KOPT-K1 (cell line): Measurements from ENCODE around the gene PSG6.
"Not testable (repeated sequence)": the region's sequence is repeated elsewhere in the genome, so short reads cannot be mapped to it uniquely, and the experiment has no call there.

Experiments
- H3K27ac ChIP-seq: fragments of 200-600 bp; sonication (generic); 2 replicates; pipeline ENCODE4 v1.5.1; 2016; ENCODE audit warnings: antibody characterized with exemption, mild to moderate bottlenecking, low read depth, low read length; ENCODE audit not compliant: poor library complexity, severe bottlenecking
- H3K36me3 ChIP-seq: fragments of 200-600 bp; sonication (generic); 2 replicates; pipeline ENCODE4 v1.5.1; 2017; ENCODE audit warnings: antibody characterized with exemption, mild to moderate bottlenecking, low read length, moderate library complexity; ENCODE audit not compliant: insufficient read depth
- H3K9me3 ChIP-seq: fragments of 200-600 bp; sonication (generic); 2 replicates; pipeline ENCODE4 v1.5.1; 2017; ENCODE audit warnings: antibody characterized with exemption, low read length, mild to moderate bottlenecking; ENCODE audit not compliant: insufficient read depth, poor library complexity, severe bottlenecking

PSG6 gene

GRCh38 chr19:42917634-42918033, at the start of gene PSG6:
Gene PSG6, minus strand, starts transcription at chr19:42917894. Its CDS starts 102 bp downstream, at chr19:42917792.
- not testable (repeated sequence) for H3K27ac ChIP-seq, H3K9me3 ChIP-seq

DNA sequence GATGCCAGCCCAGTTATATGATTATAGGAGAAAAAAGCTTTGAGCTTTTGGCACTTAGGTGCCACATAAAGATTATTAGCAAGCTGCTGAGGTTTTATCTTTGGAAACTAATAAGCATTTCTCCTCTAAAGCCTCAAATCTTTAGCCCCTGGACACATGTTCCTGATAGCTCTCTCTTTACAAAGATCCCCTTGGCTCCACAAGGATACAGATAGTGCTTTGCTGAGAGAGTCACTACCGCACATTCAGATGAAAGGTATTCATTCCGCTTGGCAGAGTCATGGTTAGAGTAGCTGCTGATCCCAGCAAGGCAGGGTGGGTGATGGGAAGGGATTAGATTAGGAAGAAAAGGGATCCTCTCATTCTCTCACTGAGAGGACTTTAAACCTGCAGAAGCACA, 47.5 kb upstream of the PSG6 start:
- Histone ChIP-seq H3K36me3 (no peaks in the 10 kb centered on the region), H3K27ac (no peak overlapping the region), H3K9me3 (no peaks in the 10 kb centered on the region)

More at GRCh38 chr19:42917634-42918033, at the start of gene PSG6:
- not testable (repeated sequence) for H3K36me3 ChIP-seq

DNA sequence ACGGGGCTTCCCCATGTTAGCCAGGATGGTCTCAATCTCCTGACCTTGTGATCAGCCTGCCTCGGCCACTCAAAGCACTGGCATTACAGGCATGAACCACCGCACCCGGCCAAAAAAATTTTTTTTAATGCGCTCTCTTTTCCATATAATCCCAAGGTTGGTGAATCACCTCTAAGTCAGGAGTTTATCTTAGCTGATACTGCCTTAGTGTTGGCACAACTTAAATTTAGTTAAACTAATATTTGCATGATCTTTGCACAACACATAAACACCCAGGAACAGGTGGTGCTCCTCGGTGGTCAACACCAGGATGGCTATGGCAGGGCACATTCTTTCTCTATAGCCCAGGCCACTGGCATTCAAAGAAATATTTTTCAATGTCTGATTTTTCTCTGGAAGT, 43.4 kb upstream of the PSG6 start:
- H3K27ac ChIP-seq: no peak overlapping the region
- no peaks in the 10 kb centered on the region for H3K36me3 ChIP-seq
- H3K9me3 ChIP-seq: no peaks in the 10 kb centered on the region

- not testable (repeated sequence) for H3K36me3 ChIP-seq, H3K9me3 ChIP-seq, H3K27ac ChIP-seq
These were observed 34.4 kb upstream of the PSG6 start for GRCh38 chr19:42952126-42952525.

DNA sequence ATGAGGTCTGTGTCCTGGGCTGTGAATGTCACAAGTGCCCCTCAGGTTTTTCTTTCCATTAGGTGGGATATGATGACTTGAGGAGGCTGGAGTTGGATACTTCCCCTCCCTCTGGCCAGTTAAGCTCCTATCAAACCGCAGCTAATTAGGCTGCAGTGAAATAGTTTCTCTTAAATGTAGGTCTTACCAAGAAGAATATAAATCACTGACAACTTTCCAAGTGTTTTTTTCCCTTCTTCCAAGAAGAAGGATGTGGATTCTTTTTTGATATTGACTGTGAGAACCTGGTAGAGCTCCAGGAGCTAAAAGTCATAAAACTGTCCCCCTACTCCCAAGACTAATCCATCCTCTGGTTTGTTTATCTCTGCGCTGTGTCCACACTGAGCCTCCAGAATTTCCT, 33.8 kb upstream of the PSG6 start:
- not testable (repeated sequence) for H3K27ac ChIP-seq, H3K36me3 ChIP-seq, H3K9me3 ChIP-seq

GRCh38 chr19:42942187-42942789, 24.6 kb upstream of the PSG6 start:
- Histone ChIP-seq H3K9me3 (no peaks in the 10 kb centered on the region), H3K36me3 (no peaks in the 10 kb centered on the region), H3K27ac (no peak overlapping the region)

- H3K27ac ChIP-seq, H3K36me3 ChIP-seq, H3K9me3 ChIP-seq: not testable (repeated sequence)
These were observed 19.4 kb upstream of the PSG6 start, which contains the start of gene PSG7 for GRCh38 chr19:42937107-42937506. Gene PSG7, minus strand, starts transcription at chr19:42937207. Its CDS starts 131 bp downstream, at chr19:42937076.

DNA sequence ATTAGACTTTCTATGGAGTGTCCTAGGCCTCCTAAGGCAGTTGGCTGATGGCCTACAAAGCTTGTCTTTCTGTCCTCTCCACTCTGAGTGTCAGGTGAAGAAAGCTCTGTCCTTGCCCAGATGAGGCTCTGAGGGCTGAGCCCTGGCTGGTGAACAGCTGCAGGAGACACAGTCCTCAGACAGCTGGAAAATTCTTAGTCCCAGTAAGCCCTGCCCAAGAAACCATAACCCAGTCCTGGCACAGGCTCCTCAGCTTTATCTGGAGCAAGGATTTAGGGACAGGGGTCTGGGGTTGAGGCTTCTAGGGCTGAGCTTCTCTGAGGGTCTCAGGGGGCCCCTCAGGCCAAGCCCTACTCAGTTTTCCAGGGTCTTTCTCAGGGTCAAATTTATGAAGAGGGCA, 17.0 kb upstream of the PSG6 start:
- not testable (repeated sequence) for H3K27ac ChIP-seq, H3K36me3 ChIP-seq, H3K9me3 ChIP-seq

GRCh38 chr19:42934183-42934582, 16.5 kb upstream of the PSG6 start:
- H3K36me3 ChIP-seq, H3K9me3 ChIP-seq, H3K27ac ChIP-seq: not testable (repeated sequence)

DNA sequence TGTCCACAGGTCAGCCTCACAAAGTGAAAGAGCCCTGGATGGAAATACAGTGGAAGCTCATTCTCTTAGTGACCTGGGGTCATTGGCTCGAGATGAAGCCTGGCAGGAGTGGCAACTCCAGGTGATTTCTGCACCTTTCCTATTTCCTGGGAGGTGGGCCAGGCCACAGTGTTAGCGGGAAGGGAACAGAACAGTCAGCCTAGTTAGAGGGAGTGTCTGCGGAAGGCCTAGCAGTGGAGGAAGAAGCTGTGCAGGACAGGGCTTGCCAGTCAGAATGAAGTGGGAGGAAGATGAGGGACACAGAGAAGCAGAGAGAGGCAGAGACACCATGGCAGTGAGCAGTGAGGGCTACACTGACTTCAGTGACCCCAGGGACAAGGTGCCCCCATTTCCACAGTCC, 15.7 kb upstream of the PSG6 start:
- H3K36me3 ChIP-seq, H3K9me3 ChIP-seq, H3K27ac ChIP-seq: not testable (repeated sequence)

DNA sequence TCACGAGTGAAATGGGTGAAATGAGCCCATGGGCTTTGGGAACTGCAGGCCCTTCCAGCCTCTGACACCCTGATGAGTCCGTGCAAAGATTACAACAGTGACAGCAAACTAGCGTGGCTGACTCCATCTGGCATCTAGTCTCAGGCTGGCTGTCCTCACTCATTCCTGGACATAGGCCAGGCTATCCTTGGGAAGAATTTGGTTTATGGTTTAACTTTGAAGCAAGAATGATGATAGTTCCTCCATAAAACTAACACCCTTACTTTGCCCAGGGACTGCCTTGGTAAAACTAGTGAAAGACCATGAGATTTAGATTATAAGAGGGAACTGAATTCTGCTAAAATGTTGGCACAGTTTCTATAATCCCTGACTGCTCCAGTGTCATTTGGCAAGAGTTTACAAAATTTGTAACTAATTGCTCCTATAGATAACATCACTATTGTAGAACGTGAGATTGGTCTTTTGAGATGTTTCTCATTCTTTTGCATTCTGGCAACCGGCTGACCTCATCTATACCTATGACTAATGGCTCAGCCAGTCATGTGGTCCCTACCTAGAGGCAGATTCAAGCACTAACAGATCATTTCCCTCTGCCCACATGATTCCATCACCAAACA, 14.9 kb upstream of the PSG6 start:
- not testable (repeated sequence) for H3K36me3 ChIP-seq, H3K9me3 ChIP-seq, H3K27ac ChIP-seq

GRCh38 chr19:42930214-42930613, 12.5 kb upstream of the PSG6 start:
- not testable (repeated sequence) for H3K36me3 ChIP-seq, H3K27ac ChIP-seq, H3K9me3 ChIP-seq

GRCh38 chr19:42928896-42929295, 11.2 kb upstream of the PSG6 start:
- H3K36me3 ChIP-seq: no peaks in the 10 kb centered on the region
- no peak overlapping the region for H3K27ac ChIP-seq
- no peaks in the 10 kb centered on the region for H3K9me3 ChIP-seq

DNA sequence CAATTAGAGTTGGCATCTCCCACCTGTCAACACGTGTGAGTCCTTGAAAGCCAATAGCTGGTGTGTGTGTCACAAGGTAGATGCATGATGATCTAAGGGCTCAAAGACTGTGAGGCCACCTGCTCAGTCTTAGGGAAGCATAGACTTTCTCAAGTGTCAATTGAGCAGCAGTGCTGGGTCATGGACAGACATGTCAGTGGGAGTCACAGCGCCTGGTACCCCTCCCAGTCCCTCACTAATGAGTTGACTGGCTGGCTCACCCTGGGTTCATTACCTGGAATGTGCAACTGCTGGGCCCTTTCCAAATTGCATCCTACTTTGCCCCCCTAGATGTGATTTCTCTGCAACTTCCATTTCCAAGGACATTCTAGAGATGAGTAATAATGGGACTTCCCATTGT, 9.1 kb upstream of the PSG6 start:
- Histone ChIP-seq H3K9me3 (no peaks in the 10 kb centered on the region), H3K36me3 (no peaks in the 10 kb centered on the region), H3K27ac (no peak overlapping the region)

DNA sequence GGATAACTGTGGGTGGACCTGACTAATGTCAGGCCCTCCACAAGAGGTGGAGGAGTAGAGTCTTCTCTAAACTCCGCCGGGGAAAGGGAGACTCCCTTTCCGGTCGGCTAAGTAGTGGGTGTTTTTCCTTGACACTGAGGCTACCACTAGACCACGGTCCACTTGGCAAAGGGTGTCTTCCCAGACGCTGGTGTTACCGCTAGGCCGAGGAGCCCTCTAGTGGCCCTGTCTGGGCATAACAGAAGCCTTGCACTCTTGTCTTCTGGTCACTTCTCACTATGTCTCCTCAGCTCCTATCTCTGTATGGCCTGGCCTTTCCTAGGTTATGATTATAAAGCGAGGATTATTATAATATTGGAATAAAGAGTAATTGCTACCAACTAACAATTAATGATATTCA, 5.4 kb upstream of the PSG6 start:
- not testable (repeated sequence) for H3K9me3 ChIP-seq, H3K27ac ChIP-seq, H3K36me3 ChIP-seq

GRCh38 chr19:42920971-42921370, 3.3 kb upstream of the PSG6 start:
- not testable (repeated sequence) for H3K9me3 ChIP-seq, H3K27ac ChIP-seq, H3K36me3 ChIP-seq
